Osteoblast (primary cell): ENCODE measurements around the gene EDEM1. TPM values are rescaled to one million over a fixed set of nuclear protein-coding genes. Genes with fewer than 3 reads are reported as not detected.
A peak's percentile ranks its signal among the peaks of the same experiment; 100 is the strongest.

Experiments
- DNase-seq: peaks from one replicate; pipeline ENCODE4 v3.0.0; 2011; ENCODE audit warnings: low spot score, mixed read lengths; ENCODE audit not compliant: insufficient read length; ENCODE audit errors: missing footprints
- H2AFZ ChIP-seq: 2 replicates; pipeline ENCODE4 v1.6.0; 2011; ENCODE audit warnings: mild to moderate bottlenecking, low read length
- H3K27ac ChIP-seq: 2 replicates; pipeline ENCODE4 v1.5.1; 2011; ENCODE audit warnings: mild to moderate bottlenecking, low read depth, low read length, moderate library complexity
- H3K27me3 ChIP-seq: 2 replicates; pipeline ENCODE4 v1.6.0; 2012; ENCODE audit warnings: mild to moderate bottlenecking, control low read depth, inconsistent platforms, low read length, moderate library complexity; ENCODE audit not compliant: insufficient read depth
- H3K36me3 ChIP-seq: 2 replicates; pipeline ENCODE4 v1.5.1; 2011; ENCODE audit warnings: mild to moderate bottlenecking, low read length, control low read depth, moderate library complexity; ENCODE audit not compliant: insufficient read depth
- H3K4me1 ChIP-seq: 2 replicates; pipeline ENCODE4 v1.5.1; 2011; ENCODE audit warnings: mild to moderate bottlenecking, low read length, control low read depth, moderate library complexity; ENCODE audit not compliant: insufficient read depth
- H3K4me2 ChIP-seq: 2 replicates; pipeline ENCODE4 v1.6.0; 2011; ENCODE audit warnings: mild to moderate bottlenecking, low read length; ENCODE audit not compliant: insufficient read depth
- H3K4me3 ChIP-seq: fragments of 200-600 bp; sonication (generic); 3 replicates; pipeline ENCODE4 v1.5.1; 2012; ENCODE audit warnings: mild to moderate bottlenecking, low read length, inconsistent platforms; ENCODE audit not compliant: insufficient read depth
- H3K79me2 ChIP-seq: 2 replicates; pipeline ENCODE4 v1.6.0; 2012; ENCODE audit warnings: mild to moderate bottlenecking, low read length, control low read depth, inconsistent platforms; ENCODE audit not compliant: insufficient read depth
- H3K9me3 ChIP-seq: 2 replicates; pipeline ENCODE4 v1.5.1; 2011; ENCODE audit warnings: low read depth, low read length, control low read depth
- H4K20me1 ChIP-seq: 2 replicates; pipeline ENCODE4 v1.6.0; 2012; ENCODE audit warnings: mild to moderate bottlenecking, low read length, control low read depth; ENCODE audit not compliant: insufficient read depth
- CTCF ChIP-seq: IDR thresholded peaks from 2 replicates; pipeline ENCODE4 v1.5.1; 2011; ENCODE audit warnings: mild to moderate bottlenecking, low read depth, low read length, moderate library complexity; ENCODE audit errors: extremely low read depth
- total RNA-seq: library from RNA; depleted of rRNA; stranded (reverse); fragments of >200 nt; gene quantifications from 2 replicates; pipeline ENCODE4 v1.2.3, GENCODE V29; 2012

The EDEM1 gene
- total RNA-seq, 1 donor: 38.7 TPM

DNA sequence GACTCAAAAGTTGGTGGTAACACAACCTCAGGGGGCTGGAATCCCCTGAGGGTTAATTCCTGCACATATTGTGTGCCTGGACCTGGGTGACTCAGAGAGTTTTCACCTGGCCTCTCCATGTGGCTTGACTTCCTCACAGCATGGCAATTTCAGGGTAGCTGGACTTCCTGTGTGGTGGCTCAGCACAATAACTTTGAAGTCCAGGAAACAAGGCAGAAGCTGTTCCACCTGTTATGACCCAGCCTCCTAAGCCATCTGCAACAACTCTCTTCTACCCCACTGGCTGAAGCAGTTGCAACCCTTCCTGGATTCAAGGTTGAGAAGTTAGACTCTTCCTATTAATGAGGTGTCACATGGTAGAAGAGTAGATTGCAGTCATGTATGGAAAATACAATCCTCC, 58.4 kb downstream of the EDEM1 start:
- no peak overlapping the region for H2AFZ ChIP-seq
- H3K36me3 ChIP-seq: no peaks in the 10 kb centered on the region

GRCh38 chr3:5248822-5249221, 61.3 kb downstream of the EDEM1 start:
- H3K4me3 ChIP-seq: no peak overlapping the region
- no peaks in the 10 kb centered on the region for H3K36me3 ChIP-seq
- H3K4me2 ChIP-seq: no peak overlapping the region
- no peaks in the 10 kb centered on the region for H3K9me3 ChIP-seq
- no peaks in the 10 kb centered on the region for H3K79me2 ChIP-seq
- H3K4me1 ChIP-seq: no peaks in the 10 kb centered on the region
- no peak for TF ChIP-seq CTCF
- DNase-seq: no peak
- no peak overlapping the region for H3K27ac ChIP-seq
- H3K27me3 ChIP-seq: no peaks in the 10 kb centered on the region
- no peak overlapping the region for H2AFZ ChIP-seq
- H4K20me1 ChIP-seq: no peaks in the 10 kb centered on the region

More for the DNA sequence above, 58.4 kb downstream of the EDEM1 start:
- Histone ChIP-seq H3K4me1 (no peaks in the 10 kb centered on the region), H3K4me2 (no peak overlapping the region), H3K27ac (no peak overlapping the region), H3K4me3 (no peak overlapping the region), H3K79me2 (no peaks in the 10 kb centered on the region), H3K27me3 (no peaks in the 10 kb centered on the region), H4K20me1 (no peaks in the 10 kb centered on the region), H3K9me3 (no peaks in the 10 kb centered on the region)
- TF ChIP-seq CTCF: no peak
- no peak for DNase-seq

DNA sequence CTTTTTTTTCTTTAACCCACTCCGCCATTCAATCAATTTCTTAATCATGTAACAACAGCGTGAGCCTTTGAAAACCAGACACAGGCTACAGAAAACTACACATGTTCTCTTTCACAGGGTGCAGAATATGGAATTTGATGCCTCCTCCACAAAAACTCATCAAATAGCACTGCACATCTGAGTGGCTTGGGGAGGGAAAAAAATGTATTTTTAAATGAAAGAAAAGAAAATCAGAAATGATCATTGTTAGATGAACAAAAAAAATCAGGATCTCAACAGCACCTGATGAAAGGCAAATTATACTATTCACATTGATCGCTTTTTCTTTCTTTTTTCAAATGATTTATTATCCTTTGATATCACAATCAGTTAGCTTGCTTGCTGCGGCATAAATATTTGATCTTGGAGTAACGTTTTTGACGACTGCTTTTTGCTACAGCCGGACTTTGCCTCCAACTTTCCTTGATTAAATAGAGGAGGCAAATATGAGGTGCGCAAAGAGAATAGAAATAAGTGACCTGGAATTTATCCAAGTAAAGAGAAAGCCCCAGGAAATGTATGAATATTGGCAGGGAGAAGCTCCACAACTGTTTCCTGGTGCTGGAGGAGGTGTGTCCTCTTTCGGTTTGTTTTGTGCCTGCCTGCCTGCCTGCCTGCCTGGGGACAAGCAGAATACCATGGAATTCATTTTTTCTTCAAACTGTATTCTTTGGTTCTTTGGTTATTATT, 63.1 kb downstream of the EDEM1 start:
- peak overlapping the region; percentile 37 for H3K4me3 ChIP-seq
- no peaks in the 10 kb centered on the region for H3K4me1 ChIP-seq
- H3K9me3 ChIP-seq: no peaks in the 10 kb centered on the region
- H3K27ac ChIP-seq: no peak overlapping the region
- H3K27me3 ChIP-seq: no peaks in the 10 kb centered on the region
- H2AFZ ChIP-seq: peak overlapping the region; percentile 56
- H3K79me2 ChIP-seq: no peaks in the 10 kb centered on the region
- H4K20me1 ChIP-seq: no peaks in the 10 kb centered on the region
- no peak for DNase-seq
- peak overlapping the region; percentile 52 for H3K4me2 ChIP-seq
- no peaks in the 10 kb centered on the region for H3K36me3 ChIP-seq
- no peak for TF ChIP-seq CTCF

- Histone ChIP-seq H3K9me3 (no peaks in the 10 kb centered on the region), H3K27ac (no peak overlapping the region), H4K20me1 (no peaks in the 10 kb centered on the region), H3K79me2 (no peaks in the 10 kb centered on the region), H3K4me1 (no peaks in the 10 kb centered on the region), H3K27me3 (no peaks in the 10 kb centered on the region), H3K4me2 (peak overlapping the region; percentile 52), H3K4me3 (peak overlapping the region; percentile 37), H3K36me3 (no peaks in the 10 kb centered on the region), H2AFZ (peak overlapping the region; percentile 56)
- DNase-seq: no peak
- no peak for TF ChIP-seq CTCF
Measured at GRCh38 chr3:5251196-5251583, 63.7 kb downstream of the EDEM1 start.
